GM12865 (cell line): Measurements from ENCODE around the gene KATNB1.

ENCODE experiments used
- DNase-seq: peaks from one replicate; pipeline ENCODE4 v3.0.0; 2010; ENCODE audit warnings: low read depth
- H3K4me3 ChIP-seq: 2 replicates; pipeline ENCODE4 v1.5.1; 2011; ENCODE audit warnings: mild to moderate bottlenecking, low read depth, low read length, control low read depth
- TF ChIP-seq, protein P1 (sequence below): IDR thresholded peaks from 2 replicates; pipeline ENCODE4 v1.5.1; 2011; ENCODE audit warnings: low read length, control low read depth, low read depth, inconsistent platforms; ENCODE audit not compliant: insufficient read depth; ENCODE audit errors: missing control alignments

The KATNB1 gene

DNA sequence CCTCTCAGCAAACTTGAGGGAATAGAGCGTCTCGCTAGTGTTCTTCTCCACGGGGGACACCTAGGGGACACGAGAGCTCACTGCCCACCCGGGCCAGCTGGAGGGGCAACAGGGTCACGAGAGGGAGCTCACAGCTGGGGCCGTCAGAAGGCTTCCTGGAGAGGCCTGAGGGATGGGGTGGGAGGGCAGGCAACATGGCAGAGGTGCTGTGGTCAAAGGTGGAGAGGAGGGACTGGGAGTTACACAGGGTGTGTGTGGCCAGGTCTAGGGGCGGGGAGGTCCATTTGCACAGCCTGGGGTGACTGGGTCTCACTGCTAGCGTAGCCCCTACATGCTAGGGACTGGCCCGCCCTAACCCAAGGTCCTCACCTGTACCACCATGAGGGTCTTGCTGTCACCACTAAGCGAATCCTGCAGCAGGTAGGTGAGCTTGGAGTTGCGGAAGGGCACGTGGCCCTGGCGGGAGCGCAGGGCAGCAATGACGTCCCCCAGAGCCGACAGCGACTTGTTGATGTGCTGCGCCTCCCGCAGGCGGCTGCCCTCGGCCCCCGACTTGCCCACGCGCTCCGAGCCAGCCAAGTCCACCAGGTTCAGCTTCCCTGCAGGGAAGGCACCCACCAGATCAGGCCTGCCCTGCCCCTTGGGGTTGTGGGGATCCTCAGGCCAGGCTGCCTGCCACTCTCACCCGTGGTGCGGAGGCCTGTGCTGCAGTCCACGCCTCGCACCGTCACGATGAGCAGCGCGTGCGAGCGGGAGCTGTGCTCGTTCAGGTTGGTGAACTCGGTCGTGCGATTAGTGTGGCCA is 25.0 kb downstream of the KATNB1 start:
- TF ChIP-seq, protein P1, sequence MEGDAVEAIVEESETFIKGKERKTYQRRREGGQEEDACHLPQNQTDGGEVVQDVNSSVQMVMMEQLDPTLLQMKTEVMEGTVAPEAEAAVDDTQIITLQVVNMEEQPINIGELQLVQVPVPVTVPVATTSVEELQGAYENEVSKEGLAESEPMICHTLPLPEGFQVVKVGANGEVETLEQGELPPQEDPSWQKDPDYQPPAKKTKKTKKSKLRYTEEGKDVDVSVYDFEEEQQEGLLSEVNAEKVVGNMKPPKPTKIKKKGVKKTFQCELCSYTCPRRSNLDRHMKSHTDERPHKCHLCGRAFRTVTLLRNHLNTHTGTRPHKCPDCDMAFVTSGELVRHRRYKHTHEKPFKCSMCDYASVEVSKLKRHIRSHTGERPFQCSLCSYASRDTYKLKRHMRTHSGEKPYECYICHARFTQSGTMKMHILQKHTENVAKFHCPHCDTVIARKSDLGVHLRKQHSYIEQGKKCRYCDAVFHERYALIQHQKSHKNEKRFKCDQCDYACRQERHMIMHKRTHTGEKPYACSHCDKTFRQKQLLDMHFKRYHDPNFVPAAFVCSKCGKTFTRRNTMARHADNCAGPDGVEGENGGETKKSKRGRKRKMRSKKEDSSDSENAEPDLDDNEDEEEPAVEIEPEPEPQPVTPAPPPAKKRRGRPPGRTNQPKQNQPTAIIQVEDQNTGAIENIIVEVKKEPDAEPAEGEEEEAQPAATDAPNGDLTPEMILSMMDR, result no peak
- DNase-seq, result no peak

DNA sequence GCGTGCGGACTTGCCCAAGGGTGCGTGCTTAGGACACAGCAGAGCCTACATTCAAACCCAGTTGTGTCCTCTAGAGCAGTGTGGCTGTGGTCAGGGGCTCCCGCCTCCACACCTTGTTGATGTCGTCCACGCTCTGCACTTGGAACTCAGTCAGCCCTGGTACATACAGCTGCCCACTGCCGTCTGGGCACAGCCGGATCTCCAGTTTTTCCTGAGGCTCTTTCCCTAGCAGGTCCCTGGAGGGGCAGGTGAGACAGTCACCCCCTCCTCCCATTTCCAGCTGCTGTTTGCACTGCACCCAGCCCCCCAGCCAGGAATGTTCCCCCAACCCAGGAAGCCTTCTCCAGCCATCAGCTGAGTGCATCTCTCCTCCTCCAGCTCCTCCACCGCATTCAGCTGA is 25.7 kb downstream of the KATNB1 start:
- no peak for DNase-seq
- no peak overlapping the region for H3K4me3 ChIP-seq
- TF ChIP-seq, protein P1, result no peak

More for the DNA sequence above, 25.0 kb downstream of the KATNB1 start:
- H3K4me3 ChIP-seq, result no peak overlapping the region

GRCh38 chr16:57761957-57762356 is 26.4 kb downstream of the KATNB1 start:
- TF ChIP-seq, protein P1, result no peak
- no peak overlapping the region for H3K4me3 ChIP-seq
- DNase-seq, result no peak

DNA sequence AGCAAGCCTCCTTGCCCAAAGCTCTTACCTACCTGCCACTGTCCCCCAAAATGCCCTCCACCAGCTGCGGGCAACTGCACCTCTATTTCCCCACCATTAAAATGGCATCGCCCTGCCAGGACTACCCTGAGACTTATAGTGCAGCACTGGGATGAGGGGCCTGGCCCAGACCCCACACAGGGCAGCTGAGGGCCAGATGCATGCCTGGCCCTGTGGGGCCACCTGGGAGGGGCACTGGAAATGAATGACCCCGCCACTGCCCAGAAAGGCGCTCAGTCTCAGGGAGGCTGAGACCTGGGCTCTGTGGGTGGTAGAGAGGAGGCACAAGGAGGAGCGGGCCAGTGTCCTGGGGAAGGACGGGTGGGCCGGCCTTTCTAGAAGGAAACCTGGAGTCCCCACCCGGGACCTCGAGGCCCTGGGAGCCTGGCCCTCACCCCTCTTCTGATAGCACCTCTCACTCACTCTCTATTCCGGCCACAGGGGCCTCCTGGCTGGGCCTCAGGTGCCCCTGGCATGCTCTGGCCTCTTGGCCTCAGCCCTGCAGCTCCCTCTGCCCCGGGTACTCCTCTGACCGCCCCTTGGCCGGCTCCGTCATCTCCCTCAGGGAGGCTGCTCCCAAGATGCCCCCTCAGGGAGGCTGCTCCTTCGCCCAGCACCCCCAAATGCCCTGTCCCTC is 26.9 kb downstream of the KATNB1 start:
- TF ChIP-seq, protein P1, result no peak
- no peak overlapping the region for H3K4me3 ChIP-seq
- DNase-seq, result no peak

- DNase-seq, result no peak
- H3K4me3 ChIP-seq, result no peak overlapping the region
- TF ChIP-seq, protein P1, result no peak
These were observed 27.9 kb downstream of the KATNB1 start for GRCh38 chr16:57763285-57764005.

- DNase-seq, result no peak
- no peak overlapping the region for H3K4me3 ChIP-seq
- TF ChIP-seq, protein P1, result no peak
These were observed 28.4 kb downstream of the KATNB1 start for GRCh38 chr16:57764006-57764340.
